NB4 (cell line): ENCODE data around the gene ARHGAP26.

Experiments used
- POLR2A ChIP-seq: IDR thresholded peaks from 2 replicates; pipeline ENCODE4 v1.6.1; 2011; ENCODE audit warnings: mild to moderate bottlenecking; ENCODE audit not compliant: insufficient read length; ENCODE audit errors: extremely low read depth
- TF ChIP-seq, protein P1 (sequence below): IDR thresholded peaks from one replicate; pipeline ENCODE4 v1.5.1; 2012; ENCODE audit warnings: low read depth, low read length

DNA sequence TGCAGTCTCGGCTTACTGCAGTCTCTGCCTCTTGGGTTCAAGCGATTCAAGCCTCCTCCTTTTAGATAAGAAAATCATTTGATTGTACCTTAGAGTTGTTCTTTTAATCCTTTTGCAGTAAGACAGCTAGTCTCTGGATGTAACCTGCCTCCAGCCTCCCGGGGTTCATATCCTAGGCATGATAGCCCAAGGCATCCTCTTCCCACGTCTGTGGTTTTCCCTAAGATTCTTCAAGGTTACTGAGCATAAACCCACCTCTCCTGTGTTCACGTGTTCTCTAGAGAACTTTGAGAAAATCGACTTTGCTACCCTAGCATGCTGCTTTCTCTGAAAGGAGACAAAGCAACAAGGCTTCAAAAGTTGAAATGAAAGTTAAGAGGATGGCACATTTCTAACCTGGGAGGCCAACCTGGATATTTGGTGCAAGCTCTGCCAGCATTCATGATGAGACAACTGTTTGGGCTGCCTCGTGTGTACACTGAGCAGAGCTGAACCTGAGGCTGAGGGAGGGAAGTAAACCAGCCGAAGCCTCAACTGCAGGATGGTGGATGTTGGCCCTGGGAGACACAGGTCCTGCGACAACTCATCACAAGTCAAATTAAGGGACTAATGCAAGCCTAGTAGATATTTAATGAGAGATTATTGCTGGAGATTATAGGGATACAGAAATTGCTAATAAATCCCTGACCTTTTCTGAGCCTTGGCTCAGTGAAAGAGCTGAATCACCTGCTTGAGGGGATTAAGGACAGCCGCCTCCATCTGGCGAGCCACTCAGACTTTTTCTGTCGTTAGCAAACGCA, 261.8 kb downstream of the ARHGAP26 start:
- TF ChIP-seq, protein P1, sequence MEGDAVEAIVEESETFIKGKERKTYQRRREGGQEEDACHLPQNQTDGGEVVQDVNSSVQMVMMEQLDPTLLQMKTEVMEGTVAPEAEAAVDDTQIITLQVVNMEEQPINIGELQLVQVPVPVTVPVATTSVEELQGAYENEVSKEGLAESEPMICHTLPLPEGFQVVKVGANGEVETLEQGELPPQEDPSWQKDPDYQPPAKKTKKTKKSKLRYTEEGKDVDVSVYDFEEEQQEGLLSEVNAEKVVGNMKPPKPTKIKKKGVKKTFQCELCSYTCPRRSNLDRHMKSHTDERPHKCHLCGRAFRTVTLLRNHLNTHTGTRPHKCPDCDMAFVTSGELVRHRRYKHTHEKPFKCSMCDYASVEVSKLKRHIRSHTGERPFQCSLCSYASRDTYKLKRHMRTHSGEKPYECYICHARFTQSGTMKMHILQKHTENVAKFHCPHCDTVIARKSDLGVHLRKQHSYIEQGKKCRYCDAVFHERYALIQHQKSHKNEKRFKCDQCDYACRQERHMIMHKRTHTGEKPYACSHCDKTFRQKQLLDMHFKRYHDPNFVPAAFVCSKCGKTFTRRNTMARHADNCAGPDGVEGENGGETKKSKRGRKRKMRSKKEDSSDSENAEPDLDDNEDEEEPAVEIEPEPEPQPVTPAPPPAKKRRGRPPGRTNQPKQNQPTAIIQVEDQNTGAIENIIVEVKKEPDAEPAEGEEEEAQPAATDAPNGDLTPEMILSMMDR: no peak
- TF ChIP-seq POLR2A: no peak
